HepG2 (cell line): ENCODE results near the gene CMTM3. TPM values are rescaled to one million over a fixed set of nuclear protein-coding genes. Genes with fewer than 3 reads are reported as not detected.

Experiments used
- ASH2L ChIP-seq: fragments of 300-600, 200-600 bp; sonication (generic); IDR thresholded peaks from 2 replicates; pipeline ENCODE4 v1.7.0; 2017; ENCODE audit warnings: low read depth, mild to moderate bottlenecking, moderate library complexity, mixed read lengths, low read length; ENCODE audit not compliant: insufficient read length
- CTCF ChIP-seq: sonication (generic); formaldehyde crosslinking; IDR thresholded peaks from 2 replicates; pipeline ENCODE4 v1.5.0; 2020; ENCODE audit warnings: mild to moderate bottlenecking, missing genetic modification reagents, moderate library complexity
- ELF1 ChIP-seq: sonication (generic); formaldehyde crosslinking; IDR thresholded peaks from 2 replicates; pipeline ENCODE4 v1.4.0; 2020; ENCODE audit warnings: missing genetic modification reagents
- FOXK1 ChIP-seq: sonication (generic); formaldehyde crosslinking; IDR thresholded peaks from 2 replicates; pipeline ENCODE4 v1.4.0; 2020; ENCODE audit warnings: low read depth, missing genetic modification reagents, borderline replicate concordance
- GATAD2A ChIP-seq: IDR thresholded peaks from 2 replicates; pipeline ENCODE4 v1.6.1; 2016
- HMG20A ChIP-seq: IDR thresholded peaks from 2 replicates; pipeline ENCODE4 v1.6.1; 2016; ENCODE audit warnings: borderline replicate concordance
- HMG20B ChIP-seq: conservative IDR thresholded peaks from 2 replicates; pipeline ENCODE4 v1.6.1; 2016; ENCODE audit warnings: missing genetic modification reagents, missing compliant biosample characterization
- IKZF5 ChIP-seq: IDR thresholded peaks from 2 replicates; pipeline ENCODE4 v1.6.1; 2018; ENCODE audit warnings: missing genetic modification reagents, mild to moderate bottlenecking, missing compliant biosample characterization
- LCORL ChIP-seq, 2 experiments: fragments of 450-650 bp in 1 of 2; sonication (generic) in 1 of 2; formaldehyde crosslinking in 1 of 2; IDR thresholded peaks; 2 replicates each; pipeline versions ENCODE4 v1.5.0 to v1.6.1; 2017 to 2020; ENCODE audit warnings: antibody characterized with exemption in 1 of 2, missing genetic modification reagents in 1 of 2
- MAFG ChIP-seq: sonication (generic); formaldehyde crosslinking; IDR thresholded peaks from 2 replicates; pipeline ENCODE4 v1.5.1; 2020; ENCODE audit warnings: mild to moderate bottlenecking, missing genetic modification reagents
- MXD1 ChIP-seq: sonication (generic); formaldehyde crosslinking; IDR thresholded peaks from 2 replicates; pipeline ENCODE4 v1.4.0; 2020; ENCODE audit warnings: mild to moderate bottlenecking, missing genetic modification reagents
- NCOR1 ChIP-seq: fragments of 200-600 bp; sonication (generic); IDR thresholded peaks from 2 replicates; pipeline ENCODE4 v1.7.0; 2017; ENCODE audit warnings: antibody characterized with exemption, low read length, borderline replicate concordance
- PHF21A ChIP-seq: sonication (generic); formaldehyde crosslinking; IDR thresholded peaks from 2 replicates; pipeline ENCODE4 v1.5.0; 2020; ENCODE audit warnings: mild to moderate bottlenecking, missing genetic modification reagents
- TBL1XR1 ChIP-seq: fragments of 150-350 bp; IDR thresholded peaks from 2 replicates; pipeline ENCODE4 v1.6.1; 2014; ENCODE audit warnings: borderline replicate concordance, low read length; ENCODE audit not compliant: partially characterized antibody
- TGIF2 ChIP-seq: IDR thresholded peaks from 2 replicates; pipeline ENCODE4 v1.6.1; 2016; ENCODE audit warnings: control low read depth, missing compliant biosample characterization
- UBTF ChIP-seq: sonication (generic); formaldehyde crosslinking; IDR thresholded peaks from 2 replicates; pipeline ENCODE4 v1.4.0; 2020; ENCODE audit warnings: mild to moderate bottlenecking, missing genetic modification reagents
- ZBTB33 ChIP-seq: sonication (generic); formaldehyde crosslinking; IDR thresholded peaks from 2 replicates; pipeline ENCODE4 v1.4.0; 2020; ENCODE audit warnings: missing genetic modification reagents
- ZFP1 ChIP-seq: IDR thresholded peaks from 2 replicates; pipeline ENCODE4 v1.6.1; 2016
- ZNF772 ChIP-seq: sonication (generic); formaldehyde crosslinking; IDR thresholded peaks from 2 replicates; pipeline ENCODE4 v1.5.0; 2020; ENCODE audit warnings: mild to moderate bottlenecking, missing genetic modification reagents
- ZNF792 ChIP-seq: IDR thresholded peaks from 2 replicates; pipeline ENCODE4 v1.6.1; 2016
- ZSCAN31 ChIP-seq: sonication (generic); formaldehyde crosslinking; IDR thresholded peaks from 2 replicates; pipeline ENCODE4 v1.5.0; 2020; ENCODE audit warnings: low read depth, mild to moderate bottlenecking, missing genetic modification reagents
- ZSCAN9 ChIP-seq: IDR thresholded peaks from 2 replicates; pipeline ENCODE4 v1.6.1; 2016; ENCODE audit warnings: borderline replicate concordance
- polyA plus RNA-seq, 8 experiments: library from polyadenylated mRNA; depleted of rRNA in 3 of 8; stranded (reverse) in 7 of 8; unstranded in 1 of 8; fragments of >200 nt; fragmentation: Illumina TruSeq in 4 of 8; extraction: Trizol in 4 of 8; gene quantifications; 2 replicates each; pipeline versions ENCODE4 v1.2.1 to v1.2.3, GENCODE V29; 2011 to 2016; ENCODE audit warnings: low read depth in 4 of 8, missing spikeins in 1 of 8, mixed read lengths in 1 of 8; ENCODE audit not compliant: insufficient read depth in 1 of 8
- total RNA-seq, 5 experiments: library from RNA; depleted of rRNA; stranded (reverse); fragments of >200 nt; fragmentation: Illumina TruSeq; extraction: Trizol; gene quantifications; 2 replicates each; pipeline ENCODE4 v1.2.3, GENCODE V29; 2016; ENCODE audit warnings: low read depth in 1 of 5

Gene CMTM3
- total and polyA plus RNA-seq, 2 of the 13 experiments (the other 11 are each of a cell fraction or from before 2014, with no cell fraction given) = 29.2 to 48.7 TPM

- peak; percentile 77 for TF ChIP-seq CTCF (CRISPR knock-in tag)
- peak; percentile 53 for TF ChIP-seq GATAD2A
- TF ChIP-seq ZSCAN31 (CRISPR knock-in tag) = 0 out of 2 replicates have a peak, but pooled peaks have one; percentile 38
- TF ChIP-seq ZSCAN9 (CRISPR knock-in tag) = no peak; the same call in 1 of the 2 replicates
- TF ChIP-seq ZBTB33 (CRISPR knock-in tag) = 0 out of 2 replicates have a peak, but pooled peaks have one; percentile 41
- no peak for TF ChIP-seq HMG20A (CRISPR knock-in tag)
- TF ChIP-seq ELF1 (CRISPR knock-in tag) = peak; percentile 68
- 0 out of 2 replicates have a peak, but pooled peaks have one; percentile 19 for TF ChIP-seq NCOR1
- no peak for TF ChIP-seq MXD1
- peak; percentile 44; the same call in 1 of the 2 replicates for TF ChIP-seq PHF21A (CRISPR knock-in tag)
- no peak for TF ChIP-seq LCORL (IDR thresholded peaks at IDR 0.05)
- peak; percentile 69; the same call in 1 of the 2 replicates for TF ChIP-seq LCORL (CRISPR knock-in tag; IDR thresholded peaks at IDR 0.05)
- TF ChIP-seq IKZF5 = peak; percentile 50; the same call in 1 of the 2 replicates
- no peak for TF ChIP-seq HMG20B
- peak; percentile 50 for TF ChIP-seq ASH2L
- peak; percentile 72; the same call in 1 of the 2 replicates for TF ChIP-seq ZNF792 (CRISPR knock-in tag)
- TF ChIP-seq UBTF = 0 out of 2 replicates have a peak, but pooled peaks have one; percentile 28
- TF ChIP-seq TBL1XR1 = no peak
- 0 out of 2 replicates have a peak, but pooled peaks have one; percentile 40 for TF ChIP-seq TGIF2 (CRISPR knock-in tag)
- TF ChIP-seq FOXK1 (CRISPR knock-in tag) = peak; percentile 26; the same call in 1 of the 2 replicates
- TF ChIP-seq ZNF772 (CRISPR knock-in tag) = peak; percentile 41; the same call in 1 of the 2 replicates
- peak; percentile 87 for TF ChIP-seq MAFG (CRISPR knock-in tag)
- TF ChIP-seq ZFP1 = no peak
Observed at GRCh38 chr16:66660422-66661209, 56.1 kb downstream of the CMTM3 start (continued).
